Testis (tissue), 3 donors: ENCODE data around the gene PTP4A1. TPM values are rescaled to one million over a fixed set of nuclear protein-coding genes. Genes with fewer than 3 reads are reported as not detected.
"Not testable (repeated sequence)": the region's sequence is repeated elsewhere in the genome, so short reads cannot be mapped to it uniquely, and the experiment has no call there.

Experiments used
- DNase-seq: peaks from one replicate; pipeline ENCODE4 v3.0.0-alpha.2; 2019
- H3K27ac ChIP-seq, 2 donors: fragments of 200-600 bp; sonication (generic); one replicate each; pipeline ENCODE4 v1.5.1; 2019
- H3K27me3 ChIP-seq: fragments of 200-600 bp; sonication (generic); one replicate; pipeline ENCODE4 v1.5.1; 2019
- H3K36me3 ChIP-seq: fragments of 200-600 bp; sonication (generic); one replicate; pipeline ENCODE4 v1.5.1; 2017; ENCODE audit warnings: low read depth; ENCODE audit errors: missing control alignments
- H3K4me1 ChIP-seq: fragments of 200-600 bp; sonication (generic); one replicate; pipeline ENCODE4 v1.5.1; 2019
- H3K4me3 ChIP-seq, 2 donors: fragments of 200-600 bp; sonication (generic); one replicate each; pipeline ENCODE4 v1.5.1; 2017 to 2019
- H3K9me3 ChIP-seq: fragments of 200-600 bp; sonication (generic); one replicate; pipeline ENCODE4 v1.5.1; 2017
- CTCF ChIP-seq, 3 experiments: fragments of 450-650 bp in 2 of 3; fragments of 200-600 bp in 1 of 3; sonication (generic) in 1 of 3; IDR thresholded peaks; one replicate each; pipeline ENCODE4 v1.5.1; 2016 to 2019; ENCODE audit warnings: antibody characterized with exemption in 3 of 3, mild to moderate bottlenecking in 2 of 3, moderate library complexity in 1 of 3
- POLR2A ChIP-seq: fragments of 450-650 bp; IDR thresholded peaks from one replicate; pipeline ENCODE4 v1.6.1; 2017; ENCODE audit warnings: antibody characterized with exemption, mild to moderate bottlenecking, moderate library complexity
- WGBS, 2 donors: methylation state at CpG; one replicate each; pipeline ENCODE4 v1.1.5; 2018; 5-methylcytosine and 5-hydroxymethylcytosine counted together
- intact Hi-C: fragments of 100-400 bp; cut with DNase I; formaldehyde crosslinking; loops from one replicate; pipeline ENCODE4 v1.15.1; 2023; ENCODE audit warnings: low total_unique reads
- polyA plus RNA-seq: library from polyadenylated mRNA; stranded (reverse); fragments of 350-450 nt; fragmentation: Illumina TruSeq; extraction: RNeasy Lipid Tissue Mini Kit (QIAGEN cat#74804); gene quantifications from one replicate; pipeline ENCODE4 v1.2.3, GENCODE V29; 2014; ENCODE audit warnings: low read depth, low replicate concordance; ENCODE audit not compliant: insufficient read depth
- total RNA-seq, 2 donors: library from RNA; depleted of rRNA; stranded (reverse); fragments of >200 nt; gene quantifications; one replicate each; pipeline ENCODE4 v1.2.3, GENCODE V29; 2016

The PTP4A1 gene
- total and polyA plus RNA-seq, 3 donors from 2014 or later, result 39.6 to 83.5 (median 74.9) TPM

GRCh38 chr6:63584125-63584514, 11.8 kb downstream of the PTP4A1 start:
- 66 to 78% methylated on average over 4 of the region's 4 CpGs for WGBS, 2 donors
- no peak for DNase-seq

GRCh38 chr6:63584566-63584965, 12.3 kb downstream of the PTP4A1 start:
- no peak overlapping the region for H3K4me3 ChIP-seq
- no peaks in the 10 kb centered on the region for H3K4me1 ChIP-seq
- no peak for DNase-seq
- intact Hi-C loops, result no loop called here
- H3K36me3 ChIP-seq, result no peaks in the 10 kb centered on the region
- TF ChIP-seq CTCF (IDR thresholded peaks at IDR 0.05) (no peak), POLR2A (no peak)
- H3K27ac ChIP-seq, result no peak overlapping the region
- H3K9me3 ChIP-seq, result no peaks in the 10 kb centered on the region
- WGBS, 2 donors, result 92 to 97% methylated on average over 8 of the region's 8 CpGs
- H3K27me3 ChIP-seq, result no peaks in the 10 kb centered on the region

More at GRCh38 chr6:63584125-63584514, 11.8 kb downstream of the PTP4A1 start:
- Histone ChIP-seq H3K27me3 (no peaks in the 10 kb centered on the region), H3K4me1 (no peaks in the 10 kb centered on the region), H3K9me3 (no peaks in the 10 kb centered on the region), H3K27ac (no peak overlapping the region), H3K36me3 (no peaks in the 10 kb centered on the region), H3K4me3 (no peak overlapping the region)
- no peak for TF ChIP-seq CTCF (IDR thresholded peaks at IDR 0.05)
- intact Hi-C loops, result no loop called here

GRCh38 chr6:63585652-63586051, 13.4 kb downstream of the PTP4A1 start:
- intact Hi-C loops, H3K4me3 ChIP-seq: not testable (repeated sequence)
- 80 to 86% methylated on average over 2 of the region's 2 CpGs for WGBS, 2 donors

GRCh38 chr6:63589952-63590411, 17.7 kb downstream of the PTP4A1 start:
- Histone ChIP-seq H3K4me3 (no peak overlapping the region), H3K9me3 (no peaks in the 10 kb centered on the region), H3K4me1 (no peaks in the 10 kb centered on the region), H3K36me3 (no peaks in the 10 kb centered on the region), H3K27me3 (no peaks in the 10 kb centered on the region), H3K27ac (no peak overlapping the region)
- 57 to 67% methylated on average over 2 of the region's 2 CpGs for WGBS, 2 donors
- no peak for DNase-seq
- intact Hi-C loops, result no loop called here
- TF ChIP-seq POLR2A (no peak), CTCF (IDR thresholded peaks at IDR 0.05) (no peak)

More at GRCh38 chr6:63585652-63586051, 13.4 kb downstream of the PTP4A1 start:
- not testable (repeated sequence) for H3K27me3 ChIP-seq, DNase-seq, H3K36me3 ChIP-seq, H3K9me3 ChIP-seq, H3K27ac ChIP-seq, H3K4me1 ChIP-seq

GRCh38 chr6:63592886-63593285, 20.6 kb downstream of the PTP4A1 start:
- intact Hi-C loops, result no loop called here
- no peaks in the 10 kb centered on the region for H3K9me3 ChIP-seq
- 90 to 92% methylated on average over 7 of the region's 7 CpGs for WGBS, 2 donors
- no peak overlapping the region for H3K4me3 ChIP-seq
- no peaks in the 10 kb centered on the region for H3K4me1 ChIP-seq
- no peak for DNase-seq
- TF ChIP-seq CTCF (IDR thresholded peaks at IDR 0.05), result no peak
- TF ChIP-seq POLR2A, result no peak
- no peak overlapping the region for H3K27ac ChIP-seq
- no peaks in the 10 kb centered on the region for H3K27me3 ChIP-seq
- no peaks in the 10 kb centered on the region for H3K36me3 ChIP-seq
